HEK293 (cell line): Measurements from ENCODE around the gene TCAF1.

Experiments
- CTCF ChIA-PET: fragments of 350-600 bp; formaldehyde crosslinking; extraction: SDS; loops from one replicate; lab custom pipeline; 2021; ENCODE audit warnings: antibody characterized with exemption; lab: Yijun Ruan, JAX
- POLR2A ChIA-PET: fragments of 300-600 bp; formaldehyde crosslinking; extraction: SDS; loops from one replicate; lab custom pipeline; 2020; ENCODE audit warnings: antibody characterized with exemption, inconsistent platforms; lab: Yijun Ruan, JAX
- H3K27ac ChIP-seq: fragments of 200-500 bp; sonication (Bioruptor generic); 2 replicates; pipeline ENCODE4 v1.5.1; 2014; ENCODE audit warnings: low read depth, low read length, control low read depth, inconsistent platforms; ENCODE audit errors: extremely low read depth
- H3K36me3 ChIP-seq, 2 experiments: fragments of 200-500 bp in 1 of 2; sonication (Bioruptor generic) in 1 of 2; 1 replicate in 1 of 2; 2 replicates in 1 of 2; pipeline ENCODE4 v1.5.1; 2014 to 2017; ENCODE audit warnings: inconsistent platforms in 2 of 2, low read length in 2 of 2; ENCODE audit not compliant: control insufficient read depth in 2 of 2, insufficient read depth in 1 of 2
- H3K4me1 ChIP-seq: fragments of 200-500 bp; sonication (Bioruptor generic); 2 replicates; pipeline ENCODE4 v1.5.1; 2014; ENCODE audit warnings: mild to moderate bottlenecking, low read length, inconsistent platforms; ENCODE audit not compliant: control insufficient read depth, insufficient read depth
- H3K4me3 ChIP-seq: 2 replicates; pipeline ENCODE4 v1.5.1; 2011; ENCODE audit warnings: low read depth, mild to moderate bottlenecking, control low read depth, low read length, moderate library complexity
- H3K9me3 ChIP-seq: fragments of 200-500 bp; sonication (Bioruptor generic); 2 replicates; pipeline ENCODE4 v1.5.1; 2014; ENCODE audit warnings: low read depth, low read length, inconsistent platforms; ENCODE audit not compliant: control insufficient read depth, insufficient read depth
- BCL11B ChIP-seq: fragments of 450-650 bp; formaldehyde crosslinking; IDR thresholded peaks from 2 replicates; pipeline ENCODE4 v1.5.1; 2016; ENCODE audit warnings: low read depth, missing biosample characterization, missing genetic modification characterization
- GLI2 ChIP-seq: fragments of 450-650 bp; formaldehyde crosslinking; IDR thresholded peaks from 2 replicates; pipeline ENCODE4; 2017; ENCODE audit warnings: missing biosample characterization, missing genetic modification characterization, low read depth, borderline replicate concordance
- HOXC10 ChIP-seq: sonication (generic); formaldehyde crosslinking; IDR thresholded peaks from 2 replicates; pipeline ENCODE4 v1.8.1; 2023; ENCODE audit warnings: mild to moderate bottlenecking, missing genetic modification reagents
- KLF8 ChIP-seq: fragments of 450-650 bp; formaldehyde crosslinking; IDR thresholded peaks from 2 replicates; pipeline ENCODE4 v1.5.1; 2016; ENCODE audit warnings: missing biosample characterization, missing genetic modification characterization
- MEIS1 ChIP-seq: sonication (generic); formaldehyde crosslinking; IDR thresholded peaks from 2 replicates; pipeline ENCODE4 v1.8.1; 2022; ENCODE audit warnings: missing genetic modification reagents, mild to moderate bottlenecking, borderline replicate concordance
- ZNF132 ChIP-seq: fragments of 450-650 bp; formaldehyde crosslinking; IDR thresholded peaks from 2 replicates; pipeline ENCODE4 v1.5.1; 2017; ENCODE audit warnings: missing biosample characterization, missing genetic modification characterization, borderline replicate concordance
- ZNF157 ChIP-seq: fragments of 450-650 bp; formaldehyde crosslinking; IDR thresholded peaks from 2 replicates; pipeline ENCODE4 v1.5.1; 2016; ENCODE audit warnings: missing biosample characterization, missing genetic modification characterization
- ZNF174 ChIP-seq: fragments of 450-650 bp; formaldehyde crosslinking; IDR thresholded peaks from 2 replicates; pipeline ENCODE4 v1.5.0; 2017; ENCODE audit warnings: missing biosample characterization, mild to moderate bottlenecking, missing genetic modification characterization
- ZNF175 ChIP-seq: fragments of 450-650 bp; formaldehyde crosslinking; IDR thresholded peaks from 2 replicates; pipeline ENCODE4 v1.5.1; 2016; ENCODE audit warnings: missing biosample characterization, missing genetic modification characterization
- ZNF404 ChIP-seq: fragments of 450-650 bp; formaldehyde crosslinking; IDR thresholded peaks from 2 replicates; pipeline ENCODE4 v1.5.1; 2017; ENCODE audit warnings: missing biosample characterization, missing genetic modification characterization
- ZNF473 ChIP-seq: fragments of 450-650 bp; formaldehyde crosslinking; IDR thresholded peaks from 2 replicates; pipeline ENCODE4 v1.5.1; 2017; ENCODE audit warnings: missing biosample characterization, missing genetic modification characterization
- ZNF521 ChIP-seq: fragments of 450-650 bp; formaldehyde crosslinking; IDR thresholded peaks from 2 replicates; pipeline ENCODE4 v1.5.1; 2017; ENCODE audit warnings: missing biosample characterization, mild to moderate bottlenecking, missing genetic modification characterization
- TF ChIP-seq, protein P1 (sequence below): fragments of 450-650 bp; formaldehyde crosslinking; IDR thresholded peaks from 2 replicates; pipeline ENCODE4 v1.5.1; 2016; ENCODE audit warnings: missing biosample characterization, missing genetic modification characterization
- TF ChIP-seq, protein P2 (sequence below): fragments of 450-650 bp; formaldehyde crosslinking; IDR thresholded peaks from 2 replicates; pipeline ENCODE4 v1.5.1; 2016; ENCODE audit warnings: missing biosample characterization, missing genetic modification characterization
- TF ChIP-seq, protein P3 (sequence below): fragments of 450-650 bp; formaldehyde crosslinking; IDR thresholded peaks from 2 replicates; pipeline ENCODE4 v1.5.1; 2016; ENCODE audit warnings: missing biosample characterization, missing genetic modification characterization, borderline replicate concordance
- TF ChIP-seq, protein P4 (sequence below): fragments of 450-650 bp; formaldehyde crosslinking; IDR thresholded peaks from 2 replicates; pipeline ENCODE4 v1.5.1; 2016; ENCODE audit warnings: missing biosample characterization, missing genetic modification characterization
- TF ChIP-seq, protein P5 (sequence below): fragments of 450-650 bp; IDR thresholded peaks from 2 replicates; pipeline ENCODE4 v1.5.1; 2018; ENCODE audit warnings: missing biosample characterization, mild to moderate bottlenecking, missing genetic modification characterization

The TCAF1 gene

DNA sequence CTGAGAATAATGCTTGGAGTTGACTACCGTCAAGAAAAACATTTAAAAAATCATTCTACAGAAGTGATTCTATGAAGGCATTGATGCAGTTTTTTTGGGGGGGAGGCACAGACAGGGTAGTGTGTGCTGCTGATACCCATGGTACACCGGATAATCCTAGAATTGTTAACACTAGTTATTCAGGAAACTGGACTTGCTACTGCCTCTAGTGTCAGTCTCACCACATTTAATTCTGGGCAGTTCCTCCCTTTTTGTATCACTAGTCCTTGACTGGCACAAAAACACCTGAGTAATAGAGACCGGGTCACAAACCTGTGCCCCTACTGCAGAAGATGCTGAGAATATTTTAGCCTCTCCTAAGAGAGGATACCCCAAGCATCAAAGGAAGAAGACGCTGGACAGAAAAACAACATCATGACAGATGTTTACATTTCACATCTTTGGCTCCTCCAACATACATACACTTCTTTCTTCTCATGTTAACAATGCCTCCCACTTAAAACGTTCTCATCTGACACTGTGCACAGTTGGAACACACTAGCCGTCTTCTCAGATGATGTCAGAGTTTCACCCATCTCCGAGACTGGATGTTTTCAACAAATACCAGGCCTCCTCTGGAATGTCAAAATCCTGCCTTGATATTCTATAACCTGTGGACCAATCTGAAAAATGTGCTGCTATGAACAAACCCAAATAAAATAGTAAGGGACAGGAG is 13.1 kb upstream of the TCAF1 start (continued):
- TF ChIP-seq KLF8 (tag by site-specific recombination) (no peak), ZNF521 (no peak), ZNF175 (tag by site-specific recombination) (no peak)
- TF ChIP-seq, protein P1, sequence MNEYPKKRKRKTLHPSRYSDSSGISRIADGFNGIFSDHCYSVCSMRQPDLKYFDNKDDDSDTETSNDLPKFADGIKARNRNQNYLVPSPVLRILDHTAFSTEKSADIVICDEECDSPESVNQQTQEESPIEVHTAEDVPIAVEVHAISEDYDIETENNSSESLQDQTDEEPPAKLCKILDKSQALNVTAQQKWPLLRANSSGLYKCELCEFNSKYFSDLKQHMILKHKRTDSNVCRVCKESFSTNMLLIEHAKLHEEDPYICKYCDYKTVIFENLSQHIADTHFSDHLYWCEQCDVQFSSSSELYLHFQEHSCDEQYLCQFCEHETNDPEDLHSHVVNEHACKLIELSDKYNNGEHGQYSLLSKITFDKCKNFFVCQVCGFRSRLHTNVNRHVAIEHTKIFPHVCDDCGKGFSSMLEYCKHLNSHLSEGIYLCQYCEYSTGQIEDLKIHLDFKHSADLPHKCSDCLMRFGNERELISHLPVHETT: no peak

DNA sequence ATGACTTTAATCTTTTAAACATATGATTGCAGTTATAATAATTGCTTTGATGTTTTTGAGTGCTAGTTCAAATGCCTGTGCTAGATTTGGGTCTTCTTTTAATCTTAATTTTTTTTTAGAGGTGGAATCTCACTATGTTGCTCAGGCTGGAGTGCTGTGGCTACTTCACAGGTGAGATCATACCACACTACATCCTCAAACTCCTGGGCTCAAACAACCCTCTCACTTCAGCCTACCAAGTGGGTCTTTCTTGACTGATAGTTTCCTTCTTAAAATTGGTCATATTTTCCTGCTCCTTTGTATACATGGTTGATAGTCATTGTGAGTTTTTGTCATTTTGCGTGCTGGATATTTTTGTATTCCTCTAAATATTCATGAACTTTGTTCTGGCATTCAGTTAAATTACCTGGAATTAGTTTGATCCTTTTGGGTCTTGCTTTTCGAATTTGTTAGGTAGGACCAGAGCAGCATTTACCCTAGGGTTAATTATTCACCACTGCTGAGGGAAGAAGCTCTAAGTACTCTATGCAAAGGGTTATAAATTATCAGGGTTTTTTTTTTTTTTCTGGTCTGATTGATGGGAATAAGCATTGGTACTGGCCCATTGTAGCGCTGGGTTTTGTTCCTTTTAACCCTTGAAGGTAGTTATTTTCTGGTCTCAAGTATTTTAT is 12.1 kb upstream of the TCAF1 start:
- Histone ChIP-seq H3K4me3 (no peak overlapping the region), H3K4me1 (no peaks in the 10 kb centered on the region), H3K36me3 (no peaks in the 10 kb centered on the region), H3K27ac (no peak overlapping the region), H3K9me3 (no peaks in the 10 kb centered on the region)
- ChIA-PET CTCF (interaction anchor here (1.1 kb wide), 1 partner anchor 12 kb away, joined by 5 read pairs; the partner anchor contains the start of gene TCAF1), POLR2A (interaction anchor here (0.6 kb wide), 1 partner anchor 12 kb away, joined by 3 read pairs; the partner anchor contains the start of gene TCAF1)
- TF ChIP-seq, protein P2, sequence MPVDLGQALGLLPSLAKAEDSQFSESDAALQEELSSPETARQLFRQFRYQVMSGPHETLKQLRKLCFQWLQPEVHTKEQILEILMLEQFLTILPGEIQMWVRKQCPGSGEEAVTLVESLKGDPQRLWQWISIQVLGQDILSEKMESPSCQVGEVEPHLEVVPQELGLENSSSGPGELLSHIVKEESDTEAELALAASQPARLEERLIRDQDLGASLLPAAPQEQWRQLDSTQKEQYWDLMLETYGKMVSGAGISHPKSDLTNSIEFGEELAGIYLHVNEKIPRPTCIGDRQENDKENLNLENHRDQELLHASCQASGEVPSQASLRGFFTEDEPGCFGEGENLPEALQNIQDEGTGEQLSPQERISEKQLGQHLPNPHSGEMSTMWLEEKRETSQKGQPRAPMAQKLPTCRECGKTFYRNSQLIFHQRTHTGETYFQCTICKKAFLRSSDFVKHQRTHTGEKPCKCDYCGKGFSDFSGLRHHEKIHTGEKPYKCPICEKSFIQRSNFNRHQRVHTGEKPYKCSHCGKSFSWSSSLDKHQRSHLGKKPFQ: no peak
- TF ChIP-seq HOXC10 (CRISPR knock-in tag): no peak
- TF ChIP-seq, protein P3, sequence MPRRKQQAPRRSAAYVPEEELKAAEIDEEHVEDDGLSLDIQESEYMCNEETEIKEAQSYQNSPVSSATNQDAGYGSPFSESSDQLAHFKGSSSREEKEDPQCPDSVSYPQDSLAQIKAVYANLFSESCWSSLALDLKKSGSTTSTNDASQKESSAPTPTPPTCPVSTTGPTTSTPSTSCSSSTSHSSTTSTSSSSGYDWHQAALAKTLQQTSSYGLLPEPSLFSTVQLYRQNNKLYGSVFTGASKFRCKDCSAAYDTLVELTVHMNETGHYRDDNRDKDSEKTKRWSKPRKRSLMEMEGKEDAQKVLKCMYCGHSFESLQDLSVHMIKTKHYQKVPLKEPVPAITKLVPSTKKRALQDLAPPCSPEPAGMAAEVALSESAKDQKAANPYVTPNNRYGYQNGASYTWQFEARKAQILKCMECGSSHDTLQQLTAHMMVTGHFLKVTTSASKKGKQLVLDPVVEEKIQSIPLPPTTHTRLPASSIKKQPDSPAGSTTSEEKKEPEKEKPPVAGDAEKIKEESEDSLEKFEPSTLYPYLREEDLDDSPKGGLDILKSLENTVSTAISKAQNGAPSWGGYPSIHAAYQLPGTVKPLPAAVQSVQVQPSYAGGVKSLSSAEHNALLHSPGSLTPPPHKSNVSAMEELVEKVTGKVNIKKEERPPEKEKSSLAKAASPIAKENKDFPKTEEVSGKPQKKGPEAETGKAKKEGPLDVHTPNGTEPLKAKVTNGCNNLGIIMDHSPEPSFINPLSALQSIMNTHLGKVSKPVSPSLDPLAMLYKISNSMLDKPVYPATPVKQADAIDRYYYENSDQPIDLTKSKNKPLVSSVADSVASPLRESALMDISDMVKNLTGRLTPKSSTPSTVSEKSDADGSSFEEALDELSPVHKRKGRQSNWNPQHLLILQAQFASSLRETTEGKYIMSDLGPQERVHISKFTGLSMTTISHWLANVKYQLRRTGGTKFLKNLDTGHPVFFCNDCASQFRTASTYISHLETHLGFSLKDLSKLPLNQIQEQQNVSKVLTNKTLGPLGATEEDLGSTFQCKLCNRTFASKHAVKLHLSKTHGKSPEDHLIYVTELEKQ (tag by site-specific recombination): no peak
- TF ChIP-seq BCL11B (tag by site-specific recombination): no peak

DNA sequence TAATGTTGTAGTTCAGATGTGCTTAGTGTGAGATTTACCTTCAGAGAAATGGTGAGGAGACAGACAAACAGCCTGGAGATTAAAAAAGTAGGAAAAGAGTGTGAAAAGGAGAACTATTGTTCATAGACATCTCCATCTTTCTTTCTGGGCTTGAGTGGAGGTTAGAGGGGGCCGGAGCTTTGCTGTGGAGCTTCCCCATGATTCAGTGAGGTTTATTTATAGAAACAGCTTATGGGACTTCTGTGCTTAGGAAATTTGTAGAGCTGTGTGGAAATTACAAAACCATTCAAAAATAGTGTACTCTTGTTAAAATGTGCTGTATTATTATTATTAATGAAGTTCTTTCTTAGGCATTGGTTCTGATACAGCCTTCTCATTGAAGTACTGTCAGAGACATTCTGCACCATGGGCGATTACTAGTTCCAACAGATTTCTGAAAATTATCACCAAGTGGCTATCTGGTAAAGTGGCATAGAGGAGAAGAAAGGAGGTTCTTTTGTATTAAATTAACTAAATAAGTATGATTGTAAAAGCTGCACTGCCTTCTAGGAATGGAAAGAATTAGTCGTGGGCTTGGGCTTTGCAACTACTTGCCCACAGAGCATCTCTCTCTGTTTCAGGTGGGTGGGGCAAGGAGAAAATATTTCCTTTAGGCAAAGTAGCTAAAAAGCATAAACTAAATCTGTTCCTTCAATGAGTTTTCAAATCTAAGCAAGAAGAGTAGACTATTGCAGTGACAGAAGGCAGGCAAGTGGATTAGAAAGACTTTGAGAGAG is 8.7 kb upstream of the TCAF1 start:
- H3K4me3 ChIP-seq: no peak overlapping the region
- H3K27ac ChIP-seq: no peak overlapping the region
- TF ChIP-seq ZNF174 (no peak), ZNF132 (tag by site-specific recombination) (no peak), ZNF404 (tag by site-specific recombination) (no peak), GLI2 (no peak), KLF8 (tag by site-specific recombination) (no peak), ZNF157 (tag by site-specific recombination) (no peak), ZNF473 (tag by site-specific recombination) (no peak), MEIS1 (no peak), HOXC10 (CRISPR knock-in tag) (no peak)
- TF ChIP-seq, protein P4, sequence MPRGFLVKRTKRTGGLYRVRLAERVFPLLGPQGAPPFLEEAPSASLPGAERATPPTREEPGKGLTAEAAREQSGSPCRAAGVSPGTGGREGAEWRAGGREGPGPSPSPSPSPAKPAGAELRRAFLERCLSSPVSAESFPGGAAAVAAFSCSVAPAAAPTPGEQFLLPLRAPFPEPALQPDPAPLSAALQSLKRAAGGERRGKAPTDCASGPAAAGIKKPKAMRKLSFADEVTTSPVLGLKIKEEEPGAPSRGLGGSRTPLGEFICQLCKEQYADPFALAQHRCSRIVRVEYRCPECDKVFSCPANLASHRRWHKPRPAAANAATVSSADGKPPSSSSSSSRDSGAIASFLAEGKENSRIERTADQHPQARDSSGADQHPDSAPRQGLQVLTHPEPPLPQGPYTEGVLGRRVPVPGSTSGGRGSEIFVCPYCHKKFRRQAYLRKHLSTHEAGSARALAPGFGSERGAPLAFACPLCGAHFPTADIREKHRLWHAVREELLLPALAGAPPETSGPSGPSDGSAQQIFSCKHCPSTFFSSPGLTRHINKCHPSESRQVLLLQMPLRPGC: no peak
- TF ChIP-seq, protein P5, sequence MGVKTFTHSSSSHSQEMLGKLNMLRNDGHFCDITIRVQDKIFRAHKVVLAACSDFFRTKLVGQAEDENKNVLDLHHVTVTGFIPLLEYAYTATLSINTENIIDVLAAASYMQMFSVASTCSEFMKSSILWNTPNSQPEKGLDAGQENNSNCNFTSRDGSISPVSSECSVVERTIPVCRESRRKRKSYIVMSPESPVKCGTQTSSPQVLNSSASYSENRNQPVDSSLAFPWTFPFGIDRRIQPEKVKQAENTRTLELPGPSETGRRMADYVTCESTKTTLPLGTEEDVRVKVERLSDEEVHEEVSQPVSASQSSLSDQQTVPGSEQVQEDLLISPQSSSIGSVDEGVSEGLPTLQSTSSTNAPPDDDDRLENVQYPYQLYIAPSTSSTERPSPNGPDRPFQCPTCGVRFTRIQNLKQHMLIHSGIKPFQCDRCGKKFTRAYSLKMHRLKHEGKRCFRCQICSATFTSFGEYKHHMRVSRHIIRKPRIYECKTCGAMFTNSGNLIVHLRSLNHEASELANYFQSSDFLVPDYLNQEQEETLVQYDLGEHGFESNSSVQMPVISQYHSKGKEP: no peak
- ChIA-PET POLR2A (interaction anchor here (2.9 kb wide), 1 partner anchor 9 kb away, joined by 30 read pairs; the partner anchor contains the start of gene TCAF1), CTCF (interaction anchor here (1.7 kb wide), 1 partner anchor 9 kb away, joined by 6 read pairs; the partner anchor contains the start of gene TCAF1)
- no peaks in the 10 kb centered on the region for H3K9me3 ChIP-seq
- H3K36me3 ChIP-seq: no peaks in the 10 kb centered on the region
- H3K4me1 ChIP-seq: no peaks in the 10 kb centered on the region
